A549 (cell line): ENCODE results near the gene SNAP25.

ENCODE experiments used
- BHLHE40 ChIP-seq: IDR thresholded peaks from 2 replicates; pipeline ENCODE4 v1.6.1; 2012; ENCODE audit warnings: low read depth, low read length, inconsistent platforms
- CHD2 ChIP-seq: fragments of 150-350 bp; IDR thresholded peaks from 2 replicates; pipeline ENCODE4 v1.6.1; 2014; ENCODE audit warnings: low read length; ENCODE audit not compliant: partially characterized antibody
- CTCF ChIP-seq: fragments of >200 bp; sonication (Bioruptor Twin); formaldehyde crosslinking; IDR thresholded peaks from 3 replicates; pipeline ENCODE4 v1.5.1; 2016
- ELK1 ChIP-seq: fragments of 150-350 bp; IDR thresholded peaks from 2 replicates; pipeline ENCODE4 v1.6.1; 2014; ENCODE audit warnings: low read depth, mild to moderate bottlenecking, low read length
- ESRRA ChIP-seq: fragments of 150-350 bp; IDR thresholded peaks from 2 replicates; pipeline ENCODE4 v1.6.1; 2014; ENCODE audit warnings: mild to moderate bottlenecking, low read length, borderline replicate concordance
- HOXB13 ChIP-seq: fragments of 250-450 bp; sonication (Bioruptor Pico); IDR thresholded peaks from 2 replicates; pipeline ENCODE4 v1.5.0; 2020; ENCODE audit warnings: low read depth, mild to moderate bottlenecking, moderate library complexity
- JUNB ChIP-seq: fragments of >200 bp; sonication (Bioruptor Twin); formaldehyde crosslinking; IDR thresholded peaks from 2 replicates; pipeline ENCODE4 v1.6.1; 2016
- PBX3 ChIP-seq: IDR thresholded peaks from 2 replicates; pipeline ENCODE4 v1.6.1; 2012
- POLR2A ChIP-seq: IDR thresholded peaks from 2 replicates; pipeline ENCODE4 v1.6.1; 2012; ENCODE audit warnings: mild to moderate bottlenecking, low read length
- RAD21 ChIP-seq, 2 experiments: fragments of >200 bp in 1 of 2; sonication (Bioruptor Twin) in 1 of 2; formaldehyde crosslinking in 1 of 2; IDR thresholded peaks in 1 of 2; conservative IDR thresholded peaks in 1 of 2; 2 replicates in 1 of 2; 3 replicates in 1 of 2; pipeline ENCODE4 v1.6.1; 2012 to 2018; ENCODE audit warnings: inconsistent platforms in 1 of 2

- no peak for TF ChIP-seq ELK1
- TF ChIP-seq POLR2A, result no peak
- TF ChIP-seq CTCF, result no peak
- TF ChIP-seq BHLHE40, result no peak
- 0 out of 2 replicates have a peak, but pooled peaks have one; percentile 11 for TF ChIP-seq JUNB
- TF ChIP-seq ESRRA, result no peak
- no peak for TF ChIP-seq RAD21 (conservative IDR thresholded peaks at IDR 0.05 in 1 of 2, IDR thresholded peaks at IDR 0.05 in 1 of 2)
- no peak for TF ChIP-seq HOXB13 (CRISPR knock-in tag)
- no peak for TF ChIP-seq PBX3
- no peak for TF ChIP-seq CHD2
Observed at GRCh38 chr20:10221021-10221420, 2.4 kb downstream of the SNAP25 start.
